EL (cell line): Measurements from ENCODE around the gene SAPCD2.
A peak's percentile ranks its signal among the peaks of the same experiment; 100 is the strongest.
"Not testable (repeated sequence)": the region's sequence is repeated elsewhere in the genome, so short reads cannot be mapped to it uniquely, and the experiment has no call there.

ENCODE experiments used
- DNase-seq: peaks from one replicate; pipeline ENCODE4 v3.0.0-alpha.2; 2016

Gene SAPCD2

DNA sequence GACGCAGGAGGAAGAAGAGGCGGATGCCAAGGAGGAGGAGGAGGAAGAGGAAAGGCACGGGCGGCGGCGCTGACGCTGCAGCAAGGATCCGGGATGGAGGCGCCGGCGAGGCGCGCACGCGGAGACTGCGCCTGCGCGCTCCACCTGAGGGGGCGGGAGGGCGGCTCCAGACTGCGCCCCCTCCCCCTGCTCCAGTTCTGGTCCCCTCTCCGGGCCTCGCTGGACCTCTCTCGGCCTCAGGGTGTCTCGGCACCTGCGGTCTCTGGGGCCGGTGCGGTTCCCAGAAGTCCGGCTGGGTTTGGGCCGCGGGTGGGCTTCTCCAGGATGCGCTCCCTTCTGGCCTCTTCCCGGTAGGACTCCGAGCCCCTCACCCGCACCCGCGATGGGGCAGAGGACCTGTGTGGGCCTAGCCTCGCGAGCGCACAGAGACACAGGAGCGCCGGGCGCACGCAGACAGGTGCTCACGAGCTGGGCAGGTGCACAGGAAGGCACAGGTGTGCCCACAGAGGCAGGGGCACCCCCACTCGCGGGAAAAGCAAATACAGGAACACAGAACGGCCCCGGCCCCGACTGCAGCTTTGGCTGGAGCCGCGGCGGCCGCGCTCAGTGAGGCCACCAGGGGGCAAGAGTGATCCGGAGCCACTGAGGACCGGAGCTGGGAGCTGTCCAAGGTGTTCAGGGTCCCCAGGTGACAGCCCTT is 24.1 kb downstream of the SAPCD2 start, which contains the start of gene NPDC1:
Gene NPDC1, minus strand, starts transcription at position 90 of the 700 bp plus-strand sequence. CDS start 188 bp downstream, outside the sequence.
- DNase-seq: peak; percentile 68

GRCh38 chr9:137045294-137046087 is 24.9 kb downstream of the SAPCD2 start:
- peak; percentile 58 for DNase-seq

GRCh38 chr9:137044502-137045177 is 25.7 kb downstream of the SAPCD2 start:
- no peak for DNase-seq

- DNase-seq: no peak
Measured at GRCh38 chr9:137044037-137044436, 26.3 kb downstream of the SAPCD2 start.

GRCh38 chr9:137042751-137043727 is 27.3 kb downstream of the SAPCD2 start:
- DNase-seq: no peak

DNA sequence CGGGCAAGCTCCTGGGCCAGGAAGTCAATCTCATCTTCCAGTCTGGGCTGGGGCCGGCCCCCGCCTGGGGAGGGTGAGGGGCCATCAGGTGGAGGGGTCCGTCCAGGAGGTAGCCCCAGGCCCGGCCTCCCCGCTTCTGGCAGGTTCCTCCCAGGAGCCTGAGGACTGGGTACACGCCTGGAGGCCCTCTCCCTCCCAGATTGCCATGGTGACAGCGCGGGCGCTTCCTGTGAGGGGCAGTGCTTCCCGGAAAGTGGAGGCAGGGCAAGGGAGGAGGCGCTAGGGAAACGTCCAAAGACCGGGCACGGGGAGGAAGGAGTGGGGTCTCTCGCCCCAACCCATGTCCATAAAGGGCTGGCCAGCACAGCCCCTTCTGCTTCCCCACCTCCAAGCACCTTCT is 29.2 kb downstream of the SAPCD2 start:
- no peak for DNase-seq

DNA sequence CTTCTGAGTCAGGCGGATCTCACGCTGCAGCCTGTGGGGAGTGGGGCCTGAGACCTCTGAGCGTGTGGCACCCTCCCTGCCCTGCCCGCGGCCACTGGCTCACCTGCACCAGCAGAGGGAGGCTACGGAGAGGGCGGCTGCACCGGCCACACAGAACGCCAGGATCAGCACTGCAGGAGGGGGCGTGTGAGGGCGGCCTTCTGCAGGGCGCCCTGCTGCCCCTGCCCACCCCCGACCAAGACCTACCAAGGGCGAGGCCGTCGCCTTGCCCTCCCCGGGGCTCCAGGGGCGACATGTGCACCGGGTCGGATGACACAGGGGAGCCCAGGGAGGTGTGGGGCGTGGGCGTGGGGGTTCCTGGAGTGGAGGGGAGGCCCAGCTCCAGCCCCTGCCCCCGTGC is 29.8 kb downstream of the SAPCD2 start:
- DNase-seq: no peak

- DNase-seq: no peak
Measured at GRCh38 chr9:137039611-137040366, 30.6 kb downstream of the SAPCD2 start.

DNA sequence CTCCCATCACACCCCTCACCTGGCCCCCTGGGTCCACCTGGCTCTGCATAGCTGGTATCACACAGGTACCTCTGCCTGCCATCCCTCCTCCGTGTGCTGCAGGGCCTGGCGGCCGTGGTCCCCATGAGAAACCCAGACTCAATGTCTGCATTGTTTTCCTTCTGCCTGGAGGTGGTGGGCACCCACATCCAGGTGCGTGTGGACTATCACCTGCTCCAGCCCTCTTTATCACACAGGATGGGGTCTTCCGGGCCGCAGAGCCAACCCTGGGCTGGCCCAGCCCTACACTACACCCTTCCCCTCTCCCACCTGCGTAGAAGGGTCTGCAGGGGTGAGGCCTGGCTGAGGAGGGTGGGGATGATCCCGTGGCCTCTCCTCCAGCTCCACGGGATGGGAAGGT is 31.4 kb downstream of the SAPCD2 start:
- DNase-seq: no peak

GRCh38 chr9:137037483-137037882 is 32.9 kb downstream of the SAPCD2 start:
- DNase-seq: no peak

DNA sequence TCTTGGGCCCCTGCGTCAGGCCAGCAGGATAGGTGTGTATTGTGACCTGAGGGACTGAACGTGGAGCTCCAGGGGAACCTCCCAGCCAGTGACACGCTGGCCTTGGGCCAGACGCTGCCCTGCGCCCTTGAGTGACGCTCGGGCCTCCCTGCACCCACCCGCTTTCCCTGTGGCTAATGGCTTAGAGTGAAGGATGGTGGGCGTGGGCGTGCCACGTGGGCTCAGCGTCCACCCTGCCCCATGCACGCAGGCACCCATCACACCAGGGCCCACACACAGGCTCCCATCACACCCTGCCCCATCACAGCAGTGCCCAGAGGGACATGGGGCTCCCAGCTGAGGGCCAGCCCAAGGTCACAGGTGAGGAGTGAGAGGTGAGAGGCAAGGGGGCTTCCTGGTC is 33.3 kb downstream of the SAPCD2 start:
- DNase-seq: no peak

DNA sequence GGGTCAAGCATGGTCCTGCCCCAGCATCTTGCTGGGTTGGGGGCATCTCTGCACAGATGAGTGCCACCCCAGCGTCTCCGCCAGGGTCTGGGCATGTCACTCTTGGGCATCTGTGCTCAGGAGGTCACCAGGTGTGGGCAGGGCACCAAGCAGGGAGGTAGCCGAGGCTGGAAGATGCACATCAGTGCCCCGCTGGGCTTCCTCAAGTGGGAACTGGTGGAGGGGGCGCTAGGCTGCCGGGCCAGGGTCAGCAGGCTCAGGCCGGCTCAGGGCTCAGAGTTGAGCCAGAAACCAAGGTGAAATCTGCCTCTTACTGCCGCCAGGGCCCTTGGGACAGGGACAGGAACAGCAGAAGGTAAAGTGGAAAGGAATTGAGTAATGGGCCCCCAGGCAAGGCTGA is 34.4 kb downstream of the SAPCD2 start:
- no peak for DNase-seq

GRCh38 chr9:137035507-137035834 is 34.9 kb downstream of the SAPCD2 start:
- DNase-seq: no peak

- DNase-seq: peak; percentile 78
Measured at GRCh38 chr9:137034709-137035506, 35.4 kb downstream of the SAPCD2 start.

DNA sequence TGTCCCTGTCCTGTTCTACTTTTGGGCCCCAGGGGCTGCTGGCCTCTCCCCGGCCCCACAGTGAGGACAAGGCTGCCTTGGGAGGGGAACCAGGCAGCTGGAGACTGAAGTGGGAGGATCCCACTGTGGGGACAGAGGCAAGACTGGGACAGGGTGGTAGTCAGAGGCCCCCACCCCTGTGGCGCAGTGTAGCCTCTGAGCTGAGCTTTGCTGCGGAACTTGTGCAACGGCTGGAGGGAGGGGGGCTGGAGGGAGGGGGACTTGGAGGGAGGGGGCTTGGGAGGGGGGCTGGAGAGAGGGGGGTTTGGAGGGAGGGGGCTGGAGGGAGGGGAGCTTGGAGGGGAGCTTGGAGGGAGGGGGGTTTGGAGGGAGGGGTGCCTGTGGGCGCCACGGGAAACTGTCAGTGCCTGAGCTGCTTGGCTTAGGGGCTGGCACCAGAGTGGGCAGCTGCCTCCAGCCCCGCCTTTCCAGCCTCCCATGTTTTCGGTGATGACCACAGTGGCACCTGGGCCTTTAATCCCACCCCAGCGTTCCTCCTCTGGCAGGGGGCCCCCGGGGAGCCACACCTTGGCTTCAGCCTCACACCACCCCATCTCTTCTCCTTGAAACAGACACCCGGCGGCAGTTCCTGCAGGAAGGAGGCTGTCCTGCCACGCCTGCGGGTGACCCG is 36.2 kb downstream of the SAPCD2 start:
- DNase-seq: no peak

- DNase-seq: not testable (repeated sequence)
Measured at GRCh38 chr9:137033481-137033880, 36.9 kb downstream of the SAPCD2 start.

DNA sequence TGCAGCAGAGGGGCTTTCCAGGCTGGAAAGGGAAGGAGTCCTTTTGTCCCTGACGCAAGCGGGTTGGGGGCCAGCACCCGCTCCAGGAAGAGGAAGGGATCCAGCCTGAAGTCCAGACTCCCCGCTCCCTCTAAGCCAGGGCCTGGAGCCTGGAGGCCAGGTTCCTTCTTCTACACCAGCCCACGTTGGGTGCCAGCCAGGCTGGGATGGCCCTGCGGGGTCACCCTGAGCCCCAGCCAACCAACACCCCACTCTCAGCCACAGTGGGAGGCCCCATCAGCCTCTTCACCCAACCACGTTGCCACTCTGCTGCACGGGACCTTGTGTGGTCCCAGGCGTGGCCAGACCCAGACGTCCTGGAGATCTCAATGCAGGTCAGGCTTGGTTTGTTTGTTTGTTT is 37.5 kb downstream of the SAPCD2 start:
- no peak for DNase-seq

GRCh38 chr9:137031904-137032640 is 38.3 kb downstream of the SAPCD2 start, which contains the start of gene FUT7:
TSS of gene FUT7 (minus strand) at chr9:137032088. CDS start at chr9:137031991, 97 bp downstream.
- DNase-seq: no peak
